ENCODE measurements around the gene PIM3. TPM values are rescaled to one million over a fixed set of nuclear protein-coding genes. Genes with fewer than 3 reads are reported as not detected.

Gene PIM3
- total RNA-seq, 1 donor from 2014 or later, result 31.0 TPM

GRCh38 chr22:49954991-49955580 lies 5.5 kb upstream of the PIM3 start:
- Mint-ChIP-seq H3K4me3 (no peak overlapping the region), H3K36me3 (ENCODE audit: low read depth) (no peaks in the 10 kb centered on the region), H3K4me1 (peaks cover 6% of the 10 kb centered on the region), H3K27ac (ENCODE audit: unreplicated experiment) (no peak overlapping the region), H3K27me3 (ENCODE audit: low read depth) (no peaks in the 10 kb centered on the region), H3K9me3 (no peaks in the 10 kb centered on the region)
- DNase-seq (ENCODE audit: low read depth, low spot score), result no peak
- TF ChIP-seq CTCF (conservative IDR thresholded peaks at IDR 0.05), result no peak

GRCh38 chr22:49955581-49956417 lies 4.8 kb upstream of the PIM3 start:
- H3K4me1 Mint-ChIP-seq, result peaks cover 6% of the 10 kb centered on the region
- TF ChIP-seq CTCF (conservative IDR thresholded peaks at IDR 0.05), result no peak
- no peaks in the 10 kb centered on the region for H3K36me3 Mint-ChIP-seq (ENCODE audit: low read depth)
- H3K27me3 Mint-ChIP-seq (ENCODE audit: low read depth), result no peaks in the 10 kb centered on the region
- no peaks in the 10 kb centered on the region for H3K9me3 Mint-ChIP-seq
- DNase-seq (ENCODE audit: low read depth, low spot score), result no peak
- no peak overlapping the region for H3K4me3 Mint-ChIP-seq
- peak overlapping the region; percentile 6 for H3K27ac Mint-ChIP-seq (ENCODE audit: unreplicated experiment)

- DNase-seq (ENCODE audit: low read depth, low spot score), result no peak
These were observed 4.2 kb upstream of the PIM3 start for GRCh38 chr22:49956418-49956770.

GRCh38 chr22:49956914-49957825 lies 3.4 kb upstream of the PIM3 start:
- Mint-ChIP-seq H3K4me3 (peak overlapping the region; percentile 31), H3K36me3 (ENCODE audit: low read depth) (no peaks in the 10 kb centered on the region), H3K9me3 (no peaks in the 10 kb centered on the region), H3K27ac (ENCODE audit: unreplicated experiment) (no peak overlapping the region), H3K27me3 (ENCODE audit: low read depth) (no peaks in the 10 kb centered on the region), H3K4me1 (peaks cover 6% of the 10 kb centered on the region)
- DNase-seq (ENCODE audit: low read depth, low spot score), result no peak
- TF ChIP-seq CTCF (conservative IDR thresholded peaks at IDR 0.05), result no peak

More at GRCh38 chr22:49956418-49956770, 4.2 kb upstream of the PIM3 start:
- TF ChIP-seq CTCF (conservative IDR thresholded peaks at IDR 0.05), result no peak
- Mint-ChIP-seq H3K9me3 (no peaks in the 10 kb centered on the region), H3K27ac (ENCODE audit: unreplicated experiment) (no peak overlapping the region), H3K4me1 (peaks cover 6% of the 10 kb centered on the region), H3K36me3 (ENCODE audit: low read depth) (no peaks in the 10 kb centered on the region), H3K27me3 (ENCODE audit: low read depth) (no peaks in the 10 kb centered on the region), H3K4me3 (no peak overlapping the region)

- H3K9me3 Mint-ChIP-seq, result no peaks in the 10 kb centered on the region
- peaks cover 6% of the 10 kb centered on the region for H3K4me1 Mint-ChIP-seq
- no peak overlapping the region for H3K27ac Mint-ChIP-seq (ENCODE audit: unreplicated experiment)
- no peak for TF ChIP-seq CTCF (conservative IDR thresholded peaks at IDR 0.05)
- H3K36me3 Mint-ChIP-seq (ENCODE audit: low read depth), result no peaks in the 10 kb centered on the region
- DNase-seq (ENCODE audit: low read depth, low spot score), result no peak
- no peaks in the 10 kb centered on the region for H3K27me3 Mint-ChIP-seq (ENCODE audit: low read depth)
- peak overlapping the region; percentile 76 for H3K4me3 Mint-ChIP-seq
These were observed 2.7 kb upstream of the PIM3 start for GRCh38 chr22:49957826-49958365.
